OCI-LY7 (cell line): ENCODE data around the gene CACNA2D4. TPM values are rescaled to one million over a fixed set of nuclear protein-coding genes. Genes with fewer than 3 reads are reported as not detected.
A peak's percentile ranks its signal among the peaks of the same experiment; 100 is the strongest.

Experiments used
- BruUV-seq: library from RNA; stranded (reverse); fragments of 400-500 nt; replicated peaks from 2 replicates; lab custom pipeline; 2021; lab: Mats Ljungman, UMichigan
- CTCF ChIA-PET: fragments of 300-600 bp; sonication (Branson Sonifier 250); formaldehyde crosslinking; loops from one replicate; lab custom pipeline; 2022; ENCODE audit warnings: antibody characterized with exemption; ENCODE audit not compliant: unreplicated experiment; lab: Charles Lee
- POLR2A ChIA-PET: fragments of 300-600 bp; sonication (Branson Sonifier 250); formaldehyde crosslinking; loops from one replicate; lab custom pipeline; 2022; ENCODE audit warnings: antibody characterized with exemption; lab: Charles Lee
- DNase-seq: peaks from one replicate; pipeline ENCODE4 v3.0.0-alpha.2; 2015; ENCODE audit warnings: low spot score
- H2AFZ ChIP-seq: fragments of 200-600 bp; sonication (generic), shearing (Covaris generic); 2 replicates; pipeline ENCODE4 v1.6.1; 2014; ENCODE audit warnings: mild to moderate bottlenecking, antibody characterized with exemption, low read length, moderate library complexity
- H3K27ac ChIP-seq: fragments of 200-600 bp; sonication (generic); 2 replicates; pipeline ENCODE4 v1.5.1; 2014; ENCODE audit warnings: mixed run types, low read depth, mild to moderate bottlenecking, moderate library complexity, low read length, inconsistent platforms; ENCODE audit not compliant: poor library complexity, severe bottlenecking
- H3K36me3 ChIP-seq: fragments of 200-600 bp; sonication (generic); 2 replicates; pipeline ENCODE4 v1.6.1; 2014; ENCODE audit warnings: mild to moderate bottlenecking, antibody characterized with exemption, low read length, moderate library complexity, mixed read lengths; ENCODE audit not compliant: insufficient read depth
- H3K4me1 ChIP-seq: fragments of 200-600 bp; sonication (generic); 2 replicates; pipeline ENCODE4 v1.5.1; 2014; ENCODE audit warnings: mild to moderate bottlenecking, low read length; ENCODE audit not compliant: insufficient read depth, poor library complexity, severe bottlenecking
- H3K4me2 ChIP-seq: fragments of 200-600 bp; sonication (generic); 2 replicates; pipeline ENCODE4 v1.6.1; 2014; ENCODE audit warnings: mild to moderate bottlenecking, low read length
- H3K4me3 ChIP-seq: fragments of 200-600 bp; sonication (generic); 2 replicates; pipeline ENCODE4 v1.5.1; 2014; ENCODE audit warnings: mild to moderate bottlenecking, low read depth, low read length; ENCODE audit not compliant: poor library complexity, severe bottlenecking
- H3K79me2 ChIP-seq: fragments of 200-600 bp; sonication (generic); 2 replicates; pipeline ENCODE4 v1.6.1; 2016; ENCODE audit warnings: low read depth, mild to moderate bottlenecking, low read length, moderate library complexity, mixed read lengths; ENCODE audit not compliant: insufficient read depth
- H3K9me2 ChIP-seq: fragments of 200-600 bp; sonication (generic); 2 replicates; pipeline ENCODE4 v1.6.1; 2016; ENCODE audit warnings: mild to moderate bottlenecking, low read length, mixed read lengths; ENCODE audit not compliant: insufficient read depth
- H3K9me3 ChIP-seq: fragments of 200-600 bp; sonication (generic); 2 replicates; pipeline ENCODE4 v1.6.1; 2014; ENCODE audit warnings: mild to moderate bottlenecking, mixed run types, low read length, mixed read lengths
- H4K20me1 ChIP-seq: fragments of 200-600 bp; sonication (generic); 2 replicates; pipeline ENCODE4 v1.6.1; 2014; ENCODE audit warnings: mild to moderate bottlenecking, antibody characterized with exemption, low read length, moderate library complexity, mixed read lengths; ENCODE audit not compliant: insufficient read depth
- CTCF ChIP-seq: fragments of 200-600 bp; sonication (generic); conservative IDR thresholded peaks from 2 replicates; pipeline ENCODE4 v1.5.1; 2014; ENCODE audit warnings: mild to moderate bottlenecking, antibody characterized with exemption, low read length, moderate library complexity, mixed read lengths
- EZH2phosphoT487 ChIP-seq: fragments of 200-600 bp; sonication (generic); IDR thresholded peaks from 2 replicates; pipeline ENCODE4 v1.6.1; 2018; ENCODE audit warnings: low read depth, borderline replicate concordance, mild to moderate bottlenecking, mixed run types, antibody characterized with exemption, low read length, moderate library complexity, mixed read lengths
- intact Hi-C: fragments of 100-400 bp; cut with micrococcal nuclease; formaldehyde crosslinking; loops from one replicate; pipeline ENCODE4 v1.10.0; 2022; ENCODE audit not compliant: unreplicated experiment
- total RNA-seq, 2 experiments: library from RNA; depleted of rRNA in 1 of 2; stranded (reverse); fragments of >200 nt in 1 of 2; shearing (Covaris generic) in 1 of 2; gene quantifications; 2 replicates each; pipeline ENCODE4 v1.2.3, GENCODE V29; 2014 to 2022

Gene CACNA2D4
- total RNA-seq, 2 experiments from 2014 or later: 0.13 TPM; not detected in 1

GRCh38 chr12:1933342-1934051, 15.0 kb upstream of the CACNA2D4 start:
- Histone ChIP-seq H3K9me2 (no peaks in the 10 kb centered on the region), H3K79me2 (no peaks in the 10 kb centered on the region), H2AFZ (0 out of 2 replicates have a peak overlapping the region, but pooled peaks have one; percentile 49), H3K9me3 (no peaks in the 10 kb centered on the region), H3K36me3 (peaks cover 1% of the 10 kb centered on the region; the same call in 1 of the 2 replicates), H3K4me3 (no peak overlapping the region), H3K27ac (no peak overlapping the region), H3K4me1 (peaks cover 26% of the 10 kb centered on the region), H3K4me2 (0 out of 2 replicates have a peak overlapping the region, but pooled peaks have one; percentile 1), H4K20me1 (no peaks in the 10 kb centered on the region)
- TF ChIP-seq EZH2phosphoT487 (no peak), CTCF (peak; percentile 25; the same call in 1 of the 2 replicates)
- DNase-seq: peak; percentile 27
- POLR2A ChIA-PET: no interaction called here
- intact Hi-C loops: no loop called here
- CTCF ChIA-PET: interaction anchor here (0.7 kb wide), 1 partner anchor 138 kb away, joined by 3 read pairs; no protein-coding TSS in a partner anchor
- no TSS peak for BruUV-seq

GRCh38 chr12:1932264-1932777, 13.9 kb upstream of the CACNA2D4 start:
- no peak overlapping the region for H2AFZ ChIP-seq
- intact Hi-C loops: no loop called here

More at GRCh38 chr12:1932264-1932777, 13.9 kb upstream of the CACNA2D4 start:
- DNase-seq: no peak
- H3K79me2 ChIP-seq: no peaks in the 10 kb centered on the region
- no peak for TF ChIP-seq CTCF
- no peak for TF ChIP-seq EZH2phosphoT487
- ChIA-PET POLR2A (no interaction called here), CTCF (no interaction called here)
- no peak overlapping the region for H3K27ac ChIP-seq
- H4K20me1 ChIP-seq: no peaks in the 10 kb centered on the region
- no peaks in the 10 kb centered on the region for H3K9me2 ChIP-seq
- no peak overlapping the region for H3K4me2 ChIP-seq
- H3K4me1 ChIP-seq: peaks cover 26% of the 10 kb centered on the region
- no TSS peak for BruUV-seq
- no peaks in the 10 kb centered on the region for H3K9me3 ChIP-seq
- H3K4me3 ChIP-seq: no peak overlapping the region
- H3K36me3 ChIP-seq: no peaks in the 10 kb centered on the region
